Upper lobe of right lung (tissue), 1 donor: Measurements from ENCODE around the gene CNIH4. TPM values are rescaled to one million over a fixed set of nuclear protein-coding genes. Genes with fewer than 3 reads are reported as not detected.
"Not testable (repeated sequence)": the region's sequence is repeated elsewhere in the genome, so short reads cannot be mapped to it uniquely, and the experiment has no call there.

ENCODE experiments used
- ATAC-seq: fragments of 200-7000 bp; cut with Tn5 transposase; one replicate; pipeline ENCODE4 v1.9.1; 2020; ENCODE audit warnings: mild to moderate bottlenecking, moderate library complexity
- DNase-seq: peaks from one replicate; pipeline ENCODE4 v3.0.0-alpha.2; 2020
- H3K27ac ChIP-seq: fragments of 200-600 bp; one replicate; pipeline ENCODE4 v1.8.0; 2022
- H3K27me3 ChIP-seq: fragments of 200-600 bp; one replicate; pipeline ENCODE4 v1.8.0; 2022; ENCODE audit warnings: mild to moderate bottlenecking
- H3K36me3 ChIP-seq: fragments of 200-600 bp; one replicate; pipeline ENCODE4 v1.8.0; 2022
- H3K4me1 ChIP-seq: fragments of 200-600 bp; one replicate; pipeline ENCODE4 v1.8.0; 2022
- H3K4me3 ChIP-seq: fragments of 200-600 bp; one replicate; pipeline ENCODE4 v1.8.0; 2022; ENCODE audit warnings: mild to moderate bottlenecking
- H3K9me3 ChIP-seq: fragments of 200-600 bp; one replicate; pipeline ENCODE4 v1.8.0; 2022
- intact Hi-C: fragments of 100-400 bp; cut with DNase I; formaldehyde crosslinking; loops from one replicate; pipeline ENCODE4 v1.11.0; 2022
- microRNA-seq: library from miRNA; unstranded; fragments of <30 nt; microRNA quantifications from one replicate; pipeline ENCODE4 v1.2.0, GENCODE V29; 2020; ENCODE audit warnings: borderline microRNAs expressed
- total RNA-seq: library from RNA; stranded (reverse); fragmentation: NEBNext Ultra II Directional; extraction: Animal tissue kit (Norgen Biotek cat#: 25700); gene quantifications from one replicate; pipeline ENCODE4 v1.2.1, GENCODE V29; 2021
- TF ChIP-seq, protein P1 (sequence below): fragments of 200-600 bp; IDR thresholded peaks from one replicate; pipeline ENCODE4 v1.8.0; 2022; ENCODE audit warnings: antibody characterized with exemption
- donor health status: DM: no; HTN: yes; CAD: no; lungs with severe emphysema.

The CNIH4 gene
- total RNA-seq, 1 donor from 2014 or later = 76.6 TPM

DNA sequence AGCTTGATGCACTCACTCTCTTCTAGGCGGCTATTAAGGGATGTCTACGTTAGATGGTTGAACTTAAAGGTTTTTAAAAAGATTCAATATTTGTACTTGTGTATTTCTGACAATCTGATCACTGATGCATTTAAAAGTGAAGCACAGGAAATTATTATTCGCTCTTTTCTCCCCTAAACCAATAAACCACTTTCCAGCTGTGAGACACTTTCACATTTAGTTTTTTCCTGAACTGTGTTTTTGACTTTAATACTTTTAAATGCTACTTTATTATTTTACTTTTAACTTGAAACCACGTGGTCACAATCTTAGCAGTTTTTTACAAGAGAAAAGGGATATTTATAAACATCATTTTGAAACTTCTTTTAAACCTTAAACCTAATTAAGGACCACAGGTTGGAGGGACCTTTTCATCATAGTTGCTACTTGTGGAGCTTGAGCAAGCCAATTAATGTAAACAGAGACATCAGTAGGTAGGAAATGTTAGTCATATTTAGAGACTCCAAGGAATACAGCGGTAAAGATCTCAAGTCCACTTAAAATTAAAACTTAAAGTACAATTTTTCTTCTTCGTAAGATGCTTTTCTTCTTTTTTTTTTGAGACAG is 68.7 kb downstream of the CNIH4 start:
- Histone ChIP-seq H3K4me1 (peaks cover 18% of the 10 kb centered on the region), H3K9me3 (no peaks in the 10 kb centered on the region), H3K4me3 (no peak overlapping the region), H3K27ac (no peak overlapping the region), H3K27me3 (no peaks in the 10 kb centered on the region), H3K36me3 (peaks cover 93% of the 10 kb centered on the region)
- ATAC-seq (no peak), DNase-seq (no peak)
- TF ChIP-seq, protein P1, sequence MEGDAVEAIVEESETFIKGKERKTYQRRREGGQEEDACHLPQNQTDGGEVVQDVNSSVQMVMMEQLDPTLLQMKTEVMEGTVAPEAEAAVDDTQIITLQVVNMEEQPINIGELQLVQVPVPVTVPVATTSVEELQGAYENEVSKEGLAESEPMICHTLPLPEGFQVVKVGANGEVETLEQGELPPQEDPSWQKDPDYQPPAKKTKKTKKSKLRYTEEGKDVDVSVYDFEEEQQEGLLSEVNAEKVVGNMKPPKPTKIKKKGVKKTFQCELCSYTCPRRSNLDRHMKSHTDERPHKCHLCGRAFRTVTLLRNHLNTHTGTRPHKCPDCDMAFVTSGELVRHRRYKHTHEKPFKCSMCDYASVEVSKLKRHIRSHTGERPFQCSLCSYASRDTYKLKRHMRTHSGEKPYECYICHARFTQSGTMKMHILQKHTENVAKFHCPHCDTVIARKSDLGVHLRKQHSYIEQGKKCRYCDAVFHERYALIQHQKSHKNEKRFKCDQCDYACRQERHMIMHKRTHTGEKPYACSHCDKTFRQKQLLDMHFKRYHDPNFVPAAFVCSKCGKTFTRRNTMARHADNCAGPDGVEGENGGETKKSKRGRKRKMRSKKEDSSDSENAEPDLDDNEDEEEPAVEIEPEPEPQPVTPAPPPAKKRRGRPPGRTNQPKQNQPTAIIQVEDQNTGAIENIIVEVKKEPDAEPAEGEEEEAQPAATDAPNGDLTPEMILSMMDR = no peak
- intact Hi-C loops = no loop called here

DNA sequence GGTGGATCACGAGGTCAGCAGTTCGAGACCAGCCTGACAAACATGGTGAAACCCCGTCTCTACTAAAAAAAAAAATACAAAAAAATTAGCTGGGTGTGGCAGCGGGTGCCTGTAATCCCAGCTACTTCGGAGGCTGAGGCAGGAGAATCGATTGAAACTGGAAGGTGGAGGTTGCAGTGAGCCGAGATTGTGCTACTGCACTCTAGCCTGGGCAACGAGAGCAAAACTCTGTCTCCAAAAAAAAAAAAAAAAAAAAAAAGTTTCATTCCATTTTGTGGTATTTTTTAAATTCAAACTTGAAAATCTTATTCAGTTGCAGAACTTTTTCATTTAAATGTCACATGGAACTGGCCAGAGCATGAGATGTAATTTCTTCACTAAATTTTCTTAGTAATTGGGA is 70.2 kb downstream of the CNIH4 start:
- H3K27me3 ChIP-seq, H3K4me3 ChIP-seq, H3K9me3 ChIP-seq, intact Hi-C loops, H3K27ac ChIP-seq, DNase-seq, ATAC-seq: not testable (repeated sequence)
- H3K36me3 ChIP-seq = peaks cover 85% of the 10 kb centered on the region
- H3K4me1 ChIP-seq = peaks cover 33% of the 10 kb centered on the region

DNA sequence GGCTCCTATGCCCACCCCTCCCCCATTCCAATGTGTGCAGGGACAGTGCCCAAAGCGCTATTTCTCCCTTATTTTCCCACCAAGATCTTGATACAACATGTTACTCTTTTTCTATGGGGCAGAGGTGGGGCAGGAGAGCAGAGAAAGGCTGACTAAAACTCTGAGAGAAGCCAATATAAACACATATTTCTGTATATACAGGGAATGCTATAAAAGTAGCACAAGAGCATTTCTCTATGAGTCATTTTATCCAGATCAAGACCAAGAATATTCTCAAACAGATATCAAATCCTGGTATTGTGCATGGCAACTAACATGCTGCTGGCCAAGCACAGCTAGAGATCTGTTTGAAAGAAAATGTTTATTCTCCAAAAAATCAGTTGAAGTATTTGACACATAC is 70.7 kb downstream of the CNIH4 start:
- Histone ChIP-seq H3K4me1 (peaks cover 38% of the 10 kb centered on the region), H3K27ac (no peak overlapping the region), H3K4me3 (no peak overlapping the region), H3K36me3 (peaks cover 81% of the 10 kb centered on the region), H3K27me3 (no peaks in the 10 kb centered on the region), H3K9me3 (no peaks in the 10 kb centered on the region)
- TF ChIP-seq, protein P1 = no peak
- DNase-seq (no peak), ATAC-seq (no peak)
- intact Hi-C loops = no loop called here

DNA sequence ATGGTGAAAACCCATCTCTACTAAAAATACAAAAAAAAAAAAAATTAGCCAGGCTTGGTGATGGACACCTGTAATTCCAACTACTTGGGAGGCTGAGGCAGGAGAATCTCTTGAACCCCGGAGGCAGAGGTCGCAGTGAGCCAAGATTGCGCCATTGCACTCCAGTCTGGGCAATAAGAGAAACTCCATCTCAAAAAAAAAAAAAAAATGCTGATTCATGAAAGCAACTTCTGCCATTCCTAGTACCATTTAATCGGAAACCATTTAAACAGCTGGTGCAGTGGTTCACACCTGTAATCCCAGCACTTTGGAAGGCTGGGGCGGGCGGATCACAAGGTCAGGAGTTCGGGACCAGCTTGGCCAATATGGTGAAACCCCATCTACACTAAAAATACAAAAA is 72.0 kb downstream of the CNIH4 start:
- H3K27me3 ChIP-seq, H3K27ac ChIP-seq, H3K9me3 ChIP-seq, DNase-seq, intact Hi-C loops, ATAC-seq, H3K4me3 ChIP-seq: not testable (repeated sequence)
- Histone ChIP-seq H3K36me3 (peaks cover 67% of the 10 kb centered on the region), H3K4me1 (peaks cover 38% of the 10 kb centered on the region)

Small RNA genes within 50 kb of the gene (microRNA-seq; reads per million reads assigned to microRNA genes)
- 0.66 reads per million for gene MIR4742

Other genes with a start within 250 kb of the CNIH4 start
- 24.9 TPM for gene FBXO28, start 242.8 kb upstream of the CNIH4 start, total RNA-seq
- gene DEGS1, start 173.6 kb upstream of the CNIH4 start, total RNA-seq = 76.7 TPM
- gene NVL, start 26.7 kb upstream of the CNIH4 start, total RNA-seq = 24.1 TPM
- gene WDR26, start 77.9 kb downstream of the CNIH4 start, total RNA-seq = 96.1 TPM